ENCODE data around the gene CRISP1. TPM values are rescaled to one million over a fixed set of nuclear protein-coding genes. Genes with fewer than 3 reads are reported as not detected.

Gene CRISP1
- polyA plus RNA-seq: not detected in 2 replicates

GRCh38 chr6:49866485-49866943 lies at the start of gene CRISP1:
Gene CRISP1, minus strand, starts transcription at chr6:49866535. Its CDS starts 9,135 bp downstream, at chr6:49857400.

GRCh38 chr6:49787176-49787575 lies 79.2 kb downstream of the CRISP1 start, which contains the start of gene PGK2:
Gene PGK2, minus strand, starts transcription at chr6:49787285. Its CDS starts 98 bp downstream, at chr6:49787187.

Other genes with a start within 250 kb of the CRISP1 start
- not detected in 2 replicates for gene RHAG, start 229.7 kb downstream of the CRISP1 start, polyA plus RNA-seq
- gene CRISP2, start 153.0 kb downstream of the CRISP1 start, polyA plus RNA-seq: not detected in 2 replicates
- gene CRISP3, start 122.1 kb downstream of the CRISP1 start, polyA plus RNA-seq: not detected in 2 replicates
- not detected in 2 replicates for gene PGK2, start 79.2 kb downstream of the CRISP1 start, polyA plus RNA-seq
- gene DEFB114, start 97.6 kb upstream of the CRISP1 start, polyA plus RNA-seq: not detected in 2 replicates
- not detected in 2 replicates for gene DEFB113, start 103.1 kb upstream of the CRISP1 start, polyA plus RNA-seq
- gene DEFB110, start 155.5 kb upstream of the CRISP1 start, polyA plus RNA-seq: not detected in 2 replicates
- not detected in 2 replicates for gene DEFB112, start 183.4 kb upstream of the CRISP1 start, polyA plus RNA-seq